Effector memory CD4-positive, alpha-beta T cell (primary cell): ENCODE data around the gene STX1A.
"Not testable (repeated sequence)": the region's sequence is repeated elsewhere in the genome, so short reads cannot be mapped to it uniquely, and the experiment has no call there.

Source experiments
- DNase-seq, 3 donors: peaks; one replicate each; pipeline ENCODE4 v3.0.0-alpha.2; 2020
- H3K27ac ChIP-seq: 2 replicates; pipeline ENCODE4 v1.7.0; 2013; ENCODE audit warnings: mild to moderate bottlenecking, low read length, moderate library complexity; ENCODE audit not compliant: insufficient read depth, poor library complexity, severe bottlenecking
- H3K27me3 ChIP-seq: replicated peaks from 2 replicates; pipeline ENCODE4 v1.7.0; 2013; ENCODE audit warnings: mild to moderate bottlenecking, low read length; ENCODE audit not compliant: insufficient read depth, control insufficient read depth, poor library complexity, severe bottlenecking
- H3K36me3 ChIP-seq: 2 replicates; pipeline ENCODE4 v1.7.0; 2013; ENCODE audit warnings: mild to moderate bottlenecking, low read length, moderate library complexity; ENCODE audit not compliant: control insufficient read depth, insufficient read depth
- H3K4me1 ChIP-seq: 2 replicates; pipeline ENCODE4 v1.7.0; 2013; ENCODE audit warnings: low read length, mild to moderate bottlenecking; ENCODE audit not compliant: control insufficient read depth, insufficient read depth, poor library complexity, severe bottlenecking
- H3K4me3 ChIP-seq: 2 replicates; pipeline ENCODE4 v1.7.0; 2013; ENCODE audit warnings: low read length, low read depth, mild to moderate bottlenecking; ENCODE audit not compliant: insufficient read depth, poor library complexity, severe bottlenecking
- H3K9me3 ChIP-seq: 2 replicates; pipeline ENCODE4 v1.7.0; 2013; ENCODE audit warnings: mild to moderate bottlenecking, low read length, moderate library complexity; ENCODE audit not compliant: control insufficient read depth

The STX1A gene

GRCh38 chr7:73655309-73655708 lies 64.2 kb downstream of the STX1A start:
- H3K9me3 ChIP-seq, H3K27me3 ChIP-seq, H3K4me1 ChIP-seq, DNase-seq, H3K27ac ChIP-seq, H3K4me3 ChIP-seq, H3K36me3 ChIP-seq: not testable (repeated sequence)

- Histone ChIP-seq H3K36me3 (no peaks in the 10 kb centered on the region), H3K27ac (no peak overlapping the region), H3K27me3 (peaks cover 26% of the 10 kb centered on the region), H3K4me1 (peaks cover 7% of the 10 kb centered on the region), H3K4me3 (no peak overlapping the region), H3K9me3 (no peaks in the 10 kb centered on the region)
- no peak for DNase-seq
Measured at GRCh38 chr7:73652541-73652949, 66.9 kb downstream of the STX1A start.

DNA sequence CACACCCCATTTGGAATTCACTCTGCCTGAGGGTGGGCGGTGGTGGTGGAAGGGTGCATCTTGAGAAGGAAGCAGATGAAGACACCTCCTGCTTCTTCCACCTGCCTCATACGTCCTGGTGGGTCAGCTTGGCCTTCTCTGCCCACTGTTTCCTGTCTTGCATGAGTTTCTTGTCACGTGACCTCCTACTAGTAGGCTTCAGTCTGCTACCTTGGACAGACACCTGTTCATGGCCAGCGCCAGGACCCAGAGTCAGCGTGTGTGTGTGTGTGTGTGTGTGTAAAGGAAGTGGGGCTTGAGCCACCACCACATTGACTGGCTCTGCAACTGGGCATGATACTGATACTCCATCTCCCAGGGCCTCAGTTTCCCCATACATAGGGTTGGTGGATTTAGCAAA lies 68.9 kb downstream of the STX1A start:
- Histone ChIP-seq H3K9me3 (no peaks in the 10 kb centered on the region), H3K27me3 (peaks cover 36% of the 10 kb centered on the region), H3K4me3 (no peak overlapping the region), H3K36me3 (no peaks in the 10 kb centered on the region), H3K27ac (no peak overlapping the region), H3K4me1 (peaks cover 7% of the 10 kb centered on the region)
- DNase-seq = no peak

- Histone ChIP-seq H3K36me3 (no peaks in the 10 kb centered on the region), H3K4me1 (peaks cover 7% of the 10 kb centered on the region), H3K27me3 (peaks cover 36% of the 10 kb centered on the region), H3K4me3 (no peak overlapping the region), H3K9me3 (no peaks in the 10 kb centered on the region), H3K27ac (no peak overlapping the region)
- no peak for DNase-seq
Measured at GRCh38 chr7:73649576-73649975, 69.9 kb downstream of the STX1A start.
